Measurements from ENCODE around the gene DIPK1A.
A peak's percentile ranks its signal among the peaks of the same experiment; 100 is the strongest.

Gene DIPK1A

GRCh38 chr1:92961131-92961895 lies at the start of gene DIPK1A:
TSS of gene DIPK1A (minus strand) at chr1:92961462. CDS start at chr1:92961429, 33 bp downstream.
- DNase-seq (ENCODE audit: low read depth, low spot score), result no peak
- peak; percentile 55; the same call in 1 of the 2 replicates for TF ChIP-seq POLR2AphosphoS5 (IDR thresholded peaks at IDR 0.05; ENCODE audit: borderline replicate concordance, low read depth, low read length)
- TF ChIP-seq EZH2 (IDR thresholded peaks at IDR 0.05), result no peak
- TF ChIP-seq FOXP2 (optimal IDR thresholded peaks at IDR 0.05; ENCODE audit: control extremely low read depth, extremely low read length, insufficient read depth), result no peak
- H3K4me3 ChIP-seq, result peak within 1 kb of the TSS; percentile 91

GRCh38 chr1:93007941-93008577 lies 46.8 kb upstream of the DIPK1A start:
- H3K9me3 ChIP-seq (ENCODE audit: low read depth, low read length), result no peaks in the 10 kb centered on the region
- no peak for DNase-seq (ENCODE audit: low read depth, low spot score)

More at GRCh38 chr1:92961131-92961895, at the start of gene DIPK1A:
- Histone ChIP-seq H3K9me3 (ENCODE audit: low read depth, low read length) (no peaks in the 10 kb centered on the region), H3K36me3 (ENCODE audit: insufficient read depth, low read length) (no peaks in the 10 kb centered on the region), H3K27ac (no peak within 1 kb of the TSS), H3K9ac (ENCODE audit: insufficient read length) (peak within 1 kb of the TSS; percentile 65)

GRCh38 chr1:93005252-93005598 lies 44.0 kb upstream of the DIPK1A start:
- no peak for DNase-seq (ENCODE audit: low read depth, low spot score)

More at GRCh38 chr1:93007941-93008577, 46.8 kb upstream of the DIPK1A start:
- TF ChIP-seq EZH2 (IDR thresholded peaks at IDR 0.05) (no peak), FOXP2 (optimal IDR thresholded peaks at IDR 0.05; ENCODE audit: control extremely low read depth, extremely low read length, insufficient read depth) (no peak), POLR2AphosphoS5 (IDR thresholded peaks at IDR 0.05; ENCODE audit: borderline replicate concordance, low read depth, low read length) (no peak)
- H3K27ac ChIP-seq, result no peak overlapping the region
- no peak overlapping the region for H3K4me3 ChIP-seq
- no peak overlapping the region for H3K9ac ChIP-seq (ENCODE audit: insufficient read length)
- H3K36me3 ChIP-seq (ENCODE audit: insufficient read depth, low read length), result no peaks in the 10 kb centered on the region

GRCh38 chr1:93004566-93005251 lies 43.4 kb upstream of the DIPK1A start:
- H3K27ac ChIP-seq, result no peak overlapping the region
- TF ChIP-seq FOXP2 (optimal IDR thresholded peaks at IDR 0.05; ENCODE audit: control extremely low read depth, extremely low read length, insufficient read depth) (no peak), EZH2 (IDR thresholded peaks at IDR 0.05) (no peak), POLR2AphosphoS5 (IDR thresholded peaks at IDR 0.05; ENCODE audit: borderline replicate concordance, low read depth, low read length) (no peak)
- no peak overlapping the region for H3K4me3 ChIP-seq
- H3K9ac ChIP-seq (ENCODE audit: insufficient read length), result no peak overlapping the region
- DNase-seq (ENCODE audit: low read depth, low spot score), result no peak
- H3K36me3 ChIP-seq (ENCODE audit: insufficient read depth, low read length), result no peaks in the 10 kb centered on the region
- no peaks in the 10 kb centered on the region for H3K9me3 ChIP-seq (ENCODE audit: low read depth, low read length)

More at GRCh38 chr1:93005252-93005598, 44.0 kb upstream of the DIPK1A start:
- no peak overlapping the region for H3K9ac ChIP-seq (ENCODE audit: insufficient read length)
- no peak overlapping the region for H3K27ac ChIP-seq
- TF ChIP-seq EZH2 (IDR thresholded peaks at IDR 0.05), result no peak
- TF ChIP-seq FOXP2 (optimal IDR thresholded peaks at IDR 0.05; ENCODE audit: control extremely low read depth, extremely low read length, insufficient read depth), result no peak
- TF ChIP-seq POLR2AphosphoS5 (IDR thresholded peaks at IDR 0.05; ENCODE audit: borderline replicate concordance, low read depth, low read length), result no peak
- no peak overlapping the region for H3K4me3 ChIP-seq
- no peaks in the 10 kb centered on the region for H3K36me3 ChIP-seq (ENCODE audit: insufficient read depth, low read length)
- no peaks in the 10 kb centered on the region for H3K9me3 ChIP-seq (ENCODE audit: low read depth, low read length)

GRCh38 chr1:93003981-93004380 lies 42.7 kb upstream of the DIPK1A start:
- TF ChIP-seq POLR2AphosphoS5 (IDR thresholded peaks at IDR 0.05; ENCODE audit: borderline replicate concordance, low read depth, low read length) (no peak), EZH2 (IDR thresholded peaks at IDR 0.05) (no peak), FOXP2 (optimal IDR thresholded peaks at IDR 0.05; ENCODE audit: control extremely low read depth, extremely low read length, insufficient read depth) (no peak)
- H3K9ac ChIP-seq (ENCODE audit: insufficient read length), result no peak overlapping the region
- no peaks in the 10 kb centered on the region for H3K36me3 ChIP-seq (ENCODE audit: insufficient read depth, low read length)

GRCh38 chr1:93002781-93003180 lies 41.5 kb upstream of the DIPK1A start:
- no peak overlapping the region for H3K27ac ChIP-seq
- H3K9ac ChIP-seq (ENCODE audit: insufficient read length), result no peak overlapping the region
- no peak for DNase-seq (ENCODE audit: low read depth, low spot score)
- no peak for TF ChIP-seq EZH2 (IDR thresholded peaks at IDR 0.05)
- TF ChIP-seq FOXP2 (optimal IDR thresholded peaks at IDR 0.05; ENCODE audit: control extremely low read depth, extremely low read length, insufficient read depth), result no peak
- TF ChIP-seq POLR2AphosphoS5 (IDR thresholded peaks at IDR 0.05; ENCODE audit: borderline replicate concordance, low read depth, low read length), result no peak
- no peak overlapping the region for H3K4me3 ChIP-seq
- H3K36me3 ChIP-seq (ENCODE audit: insufficient read depth, low read length), result no peaks in the 10 kb centered on the region
- H3K9me3 ChIP-seq (ENCODE audit: low read depth, low read length), result no peaks in the 10 kb centered on the region

More at GRCh38 chr1:93003981-93004380, 42.7 kb upstream of the DIPK1A start:
- Histone ChIP-seq H3K27ac (no peak overlapping the region), H3K9me3 (ENCODE audit: low read depth, low read length) (no peaks in the 10 kb centered on the region), H3K4me3 (no peak overlapping the region)
- DNase-seq (ENCODE audit: low read depth, low spot score), result no peak

- no peaks in the 10 kb centered on the region for H3K36me3 ChIP-seq (ENCODE audit: insufficient read depth, low read length)
- no peaks in the 10 kb centered on the region for H3K9me3 ChIP-seq (ENCODE audit: low read depth, low read length)
- no peak overlapping the region for H3K4me3 ChIP-seq
- TF ChIP-seq FOXP2 (optimal IDR thresholded peaks at IDR 0.05; ENCODE audit: control extremely low read depth, extremely low read length, insufficient read depth) (no peak), EZH2 (IDR thresholded peaks at IDR 0.05) (no peak), POLR2AphosphoS5 (IDR thresholded peaks at IDR 0.05; ENCODE audit: borderline replicate concordance, low read depth, low read length) (no peak)
- no peak overlapping the region for H3K27ac ChIP-seq
- no peak overlapping the region for H3K9ac ChIP-seq (ENCODE audit: insufficient read length)
- DNase-seq (ENCODE audit: low read depth, low spot score), result no peak
These were observed 40.6 kb upstream of the DIPK1A start for GRCh38 chr1:93001893-93002292.

- Histone ChIP-seq H3K9ac (ENCODE audit: insufficient read length) (no peak overlapping the region), H3K9me3 (ENCODE audit: low read depth, low read length) (no peaks in the 10 kb centered on the region), H3K36me3 (ENCODE audit: insufficient read depth, low read length) (no peaks in the 10 kb centered on the region), H3K4me3 (peak overlapping the region; percentile 25; the same call in 1 of the 2 replicates), H3K27ac (no peak overlapping the region)
- TF ChIP-seq FOXP2 (optimal IDR thresholded peaks at IDR 0.05; ENCODE audit: control extremely low read depth, extremely low read length, insufficient read depth) (no peak), POLR2AphosphoS5 (IDR thresholded peaks at IDR 0.05; ENCODE audit: borderline replicate concordance, low read depth, low read length) (no peak), EZH2 (IDR thresholded peaks at IDR 0.05) (no peak)
- DNase-seq (ENCODE audit: low read depth, low spot score), result no peak
These were observed 39.5 kb upstream of the DIPK1A start for GRCh38 chr1:93000751-93001175.
